ENCODE data around the gene FNDC1.

DNA sequence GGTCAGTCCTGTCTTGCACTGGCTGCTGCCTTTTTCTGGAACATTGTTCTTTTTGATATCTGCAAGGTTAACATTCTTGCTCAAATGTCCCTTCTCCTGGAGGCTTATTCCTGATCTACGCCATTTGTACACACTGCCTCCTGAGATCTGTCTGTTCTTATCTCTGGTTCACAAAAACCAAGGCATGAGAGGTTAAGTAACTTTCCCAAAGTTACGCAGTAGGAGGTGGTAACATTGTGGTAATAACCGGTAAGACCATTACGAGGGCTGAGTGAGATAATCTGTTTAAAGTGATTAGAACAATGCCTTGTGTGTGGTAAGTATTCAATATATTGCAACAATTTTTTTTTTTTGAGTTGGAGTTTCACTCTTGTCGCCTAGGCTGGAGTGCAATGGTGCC, 132.1 kb downstream of the FNDC1 start:
- TF ChIP-seq, protein P1, sequence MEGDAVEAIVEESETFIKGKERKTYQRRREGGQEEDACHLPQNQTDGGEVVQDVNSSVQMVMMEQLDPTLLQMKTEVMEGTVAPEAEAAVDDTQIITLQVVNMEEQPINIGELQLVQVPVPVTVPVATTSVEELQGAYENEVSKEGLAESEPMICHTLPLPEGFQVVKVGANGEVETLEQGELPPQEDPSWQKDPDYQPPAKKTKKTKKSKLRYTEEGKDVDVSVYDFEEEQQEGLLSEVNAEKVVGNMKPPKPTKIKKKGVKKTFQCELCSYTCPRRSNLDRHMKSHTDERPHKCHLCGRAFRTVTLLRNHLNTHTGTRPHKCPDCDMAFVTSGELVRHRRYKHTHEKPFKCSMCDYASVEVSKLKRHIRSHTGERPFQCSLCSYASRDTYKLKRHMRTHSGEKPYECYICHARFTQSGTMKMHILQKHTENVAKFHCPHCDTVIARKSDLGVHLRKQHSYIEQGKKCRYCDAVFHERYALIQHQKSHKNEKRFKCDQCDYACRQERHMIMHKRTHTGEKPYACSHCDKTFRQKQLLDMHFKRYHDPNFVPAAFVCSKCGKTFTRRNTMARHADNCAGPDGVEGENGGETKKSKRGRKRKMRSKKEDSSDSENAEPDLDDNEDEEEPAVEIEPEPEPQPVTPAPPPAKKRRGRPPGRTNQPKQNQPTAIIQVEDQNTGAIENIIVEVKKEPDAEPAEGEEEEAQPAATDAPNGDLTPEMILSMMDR (IDR thresholded peaks at IDR 0.05) = no peak
- no peak for TF ChIP-seq EZH2 (IDR thresholded peaks at IDR 0.05; ENCODE audit: borderline replicate concordance, insufficient read depth, low read depth, low read length, poor library complexity, severe bottlenecking)

Measured in B cell (primary cell).